Activated CD8-positive, alpha-beta memory T cell treated with anti-CD3 and anti-CD28 coated beads, Interleukin-2, amount 50 U/mL, for 1 hour (primary cell): ENCODE measurements around the gene HTR3D.
"Not testable (repeated sequence)": the region's sequence is repeated elsewhere in the genome, so short reads cannot be mapped to it uniquely, and the experiment has no call there.

ENCODE experiments used
- DNase-seq: peaks from one replicate; pipeline ENCODE4 v3.0.0-alpha.2; 2020; ENCODE audit errors: extremely low read depth

Gene HTR3D

DNA sequence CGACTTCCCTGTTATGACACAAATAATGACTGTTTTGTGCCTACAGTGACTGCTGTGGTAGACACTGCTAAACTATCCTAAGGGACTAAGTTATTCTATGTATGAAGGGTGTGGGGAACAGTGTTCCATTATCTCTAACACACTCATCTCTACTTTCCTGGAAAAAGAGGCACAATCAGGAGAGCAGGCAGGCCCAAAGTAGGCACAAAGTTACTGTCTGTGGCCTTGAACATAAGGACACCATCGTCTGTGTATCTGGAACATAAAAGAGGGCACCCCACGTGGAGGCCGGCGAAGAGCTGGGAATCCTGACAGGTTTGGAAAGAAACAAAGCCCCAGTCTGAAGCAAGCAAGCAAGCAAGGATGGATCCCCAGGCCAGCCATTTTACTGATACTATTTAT lies 15.4 kb upstream of the HTR3D start:
- no peak for DNase-seq

GRCh38 chr3:184016811-184017671 lies 14.5 kb upstream of the HTR3D start:
- no peak for DNase-seq

DNA sequence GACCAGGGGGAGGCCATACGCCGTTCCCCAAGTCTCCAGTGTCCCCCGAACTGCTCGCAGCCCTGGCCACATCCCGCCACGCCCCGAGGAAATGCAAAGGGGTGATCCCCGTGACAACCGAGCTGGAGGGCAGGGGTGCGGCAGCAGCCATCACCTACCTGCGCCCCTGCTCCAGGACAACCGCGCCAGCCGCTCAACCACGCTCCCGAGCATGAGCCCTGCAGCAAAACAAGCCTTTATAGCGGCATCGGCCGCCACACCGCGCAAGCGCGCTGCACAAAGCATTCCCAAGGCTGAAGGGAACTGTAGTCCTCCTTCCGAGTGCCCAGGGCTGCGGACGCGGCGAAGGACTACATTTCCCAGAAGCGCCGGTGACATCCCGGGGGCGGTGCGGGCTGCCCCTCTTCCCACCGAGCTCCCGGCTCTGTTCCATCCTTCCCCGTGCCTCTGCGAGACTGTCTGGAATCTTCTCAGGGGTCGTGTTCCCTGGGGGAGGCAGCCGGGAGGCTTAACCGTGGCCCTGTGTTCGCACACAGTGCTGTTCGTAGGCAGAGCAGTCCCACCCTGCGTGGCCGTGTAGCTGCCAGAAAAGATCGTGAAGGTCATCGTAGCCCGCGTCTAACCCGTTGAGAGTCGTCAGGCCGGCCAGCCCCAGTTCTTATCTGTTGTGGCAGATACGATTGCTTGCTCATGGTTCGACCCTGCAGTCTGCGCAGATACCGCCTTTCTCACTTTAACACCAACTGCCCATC lies 13.7 kb upstream of the HTR3D start, which contains the start of gene ABCC5:
Gene ABCC5, minus strand, starts transcription at position 213 of the 752 bp plus-strand sequence. CDS start 3,492 bp downstream, outside the sequence.
- peak; percentile 40 for DNase-seq

DNA sequence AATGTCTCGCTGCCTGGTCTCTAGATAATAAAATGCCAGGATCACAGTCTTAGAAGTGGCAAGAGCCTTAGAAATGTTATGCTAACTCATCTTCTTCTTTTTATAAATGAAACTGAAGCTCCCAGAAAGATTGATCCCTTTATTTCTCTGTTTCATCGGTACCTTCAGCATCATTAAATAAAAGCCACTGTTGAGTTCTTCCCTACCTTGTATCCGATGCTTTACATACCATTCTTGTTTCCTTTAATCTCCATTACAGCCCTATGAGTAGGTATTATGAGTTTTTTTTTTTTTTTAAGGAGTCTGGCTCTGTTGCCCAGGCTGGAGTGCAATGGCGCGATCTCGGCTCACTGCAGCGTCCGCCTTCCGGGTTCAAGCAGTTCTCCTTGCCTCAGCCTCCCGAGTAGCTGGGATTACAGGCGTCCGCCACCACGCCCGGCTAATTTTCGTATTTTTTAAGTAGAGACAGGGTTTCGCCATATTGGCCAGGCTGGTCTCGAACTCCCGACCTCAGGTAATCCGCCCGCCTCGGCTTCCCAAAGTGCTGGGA lies 13.0 kb upstream of the HTR3D start:
- DNase-seq = no peak

DNA sequence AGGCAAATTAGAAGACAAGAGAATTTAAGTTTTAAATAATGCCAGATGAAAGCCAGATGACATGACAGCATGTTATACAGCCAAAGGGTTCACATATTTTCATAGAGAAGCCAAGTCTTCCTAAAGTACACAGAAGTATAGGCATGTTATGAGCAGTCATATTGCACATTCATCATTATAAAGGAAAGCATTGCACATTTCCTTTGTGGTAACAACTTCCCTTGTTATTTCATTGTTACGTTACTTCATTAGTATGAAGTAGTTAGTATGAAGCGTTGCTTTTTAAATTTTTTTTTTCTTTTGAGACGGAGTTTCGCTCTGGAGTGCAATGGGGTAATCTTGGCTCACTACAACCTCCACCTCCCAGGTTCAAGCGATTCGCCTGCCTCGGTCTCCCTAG lies 9.2 kb upstream of the HTR3D start:
- DNase-seq = no peak

DNA sequence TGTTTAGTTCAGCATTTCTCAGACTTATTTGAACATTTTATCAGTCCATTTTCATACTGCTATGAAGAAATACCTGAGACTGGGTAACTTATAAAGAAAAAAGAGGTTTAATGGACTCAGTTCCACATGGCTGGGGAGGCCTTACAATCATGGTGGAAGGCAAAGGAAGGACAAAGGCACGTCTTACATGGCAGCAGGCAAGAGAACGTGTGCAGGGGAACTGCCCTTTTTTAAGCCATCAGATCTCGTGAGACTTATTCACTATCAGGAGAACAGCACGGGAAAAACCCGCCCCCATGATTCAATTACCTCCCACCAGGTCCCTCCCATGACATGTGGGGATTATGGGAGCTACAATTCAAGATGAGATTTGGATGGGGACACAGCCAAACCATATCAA lies 6.3 kb upstream of the HTR3D start:
- DNase-seq = not testable (repeated sequence)

- DNase-seq = not testable (repeated sequence)
Observed at GRCh38 chr3:184028275-184028890, 3.2 kb upstream of the HTR3D start.

- no peak for DNase-seq
Observed at GRCh38 chr3:184029443-184029842, 2.1 kb upstream of the HTR3D start.

- no peak for DNase-seq
Observed at GRCh38 chr3:184030536-184030935, 1.0 kb upstream of the HTR3D start.

GRCh38 chr3:184037816-184038215 lies 6.3 kb downstream of the HTR3D start:
- DNase-seq = no peak

DNA sequence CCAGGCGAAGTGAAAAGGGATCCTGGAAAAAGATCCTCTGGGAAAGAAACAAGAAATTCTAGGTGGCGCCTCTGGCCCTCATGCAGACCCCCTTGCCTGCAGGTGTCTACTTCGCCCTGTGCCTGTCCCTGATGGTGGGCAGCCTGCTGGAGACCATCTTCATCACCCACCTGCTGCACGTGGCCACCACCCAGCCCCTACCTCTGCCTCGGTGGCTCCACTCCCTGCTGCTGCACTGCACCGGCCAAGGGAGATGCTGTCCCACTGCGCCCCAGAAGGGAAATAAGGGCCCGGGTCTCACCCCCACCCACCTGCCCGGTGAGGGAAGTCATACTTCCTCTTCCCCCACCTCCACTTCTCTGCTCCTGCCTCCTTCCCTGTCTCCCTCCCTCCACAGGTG lies 6.8 kb downstream of the HTR3D start:
- DNase-seq = not testable (repeated sequence)

DNA sequence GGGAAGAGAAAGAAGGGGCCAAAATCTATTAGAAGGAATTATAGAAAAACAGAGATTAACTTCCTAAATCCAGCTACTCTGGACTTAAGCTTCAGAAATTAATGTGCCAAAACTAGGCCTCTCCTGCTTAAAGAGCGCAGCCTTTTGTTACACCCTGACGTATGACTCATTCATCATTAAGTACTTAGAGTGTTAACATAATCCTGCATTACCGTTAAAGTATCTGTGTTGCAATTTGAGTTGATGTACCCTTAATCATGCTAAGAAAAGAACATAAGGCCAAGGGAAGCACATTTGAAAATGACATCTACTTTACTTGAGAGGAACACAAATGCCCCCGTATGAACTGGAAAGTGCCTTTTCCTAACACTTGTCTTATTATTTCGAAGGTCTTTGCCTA lies 7.9 kb downstream of the HTR3D start:
- DNase-seq = no peak

GRCh38 chr3:184040010-184040409 lies 8.5 kb downstream of the HTR3D start:
- DNase-seq = no peak

- no peak for DNase-seq
Observed at GRCh38 chr3:184042617-184043016, 11.1 kb downstream of the HTR3D start.

- DNase-seq = no peak
Observed at GRCh38 chr3:184045995-184046394, 14.5 kb downstream of the HTR3D start.

GRCh38 chr3:184050217-184050847 lies 18.8 kb downstream of the HTR3D start:
- no peak for DNase-seq

DNA sequence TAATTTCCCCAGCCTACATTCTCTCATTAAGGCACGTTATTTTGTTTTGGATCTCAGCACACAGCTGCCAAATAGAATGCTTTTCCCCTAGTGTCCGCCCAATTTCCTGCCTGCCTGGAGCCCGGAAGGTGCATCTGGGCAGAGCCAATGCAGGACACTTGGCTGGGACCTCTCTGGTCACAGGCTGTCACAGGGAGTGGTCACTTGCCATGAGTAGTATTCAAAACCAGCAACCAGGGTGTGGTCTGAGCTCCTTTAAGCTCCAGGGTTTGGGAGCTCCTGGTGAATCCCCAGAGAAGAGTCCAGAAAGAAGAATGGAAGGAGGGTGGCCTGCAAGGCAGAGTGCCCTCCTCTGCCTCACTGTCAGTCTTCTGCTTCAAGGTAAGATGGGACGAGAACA lies 21.2 kb downstream of the HTR3D start, which contains the start of gene HTR3C:
Gene HTR3C, plus strand, starts transcription at position 281 of the 400 bp plus-strand sequence. Its CDS starts 34 bp downstream, at position 315.
- no peak for DNase-seq

DNA sequence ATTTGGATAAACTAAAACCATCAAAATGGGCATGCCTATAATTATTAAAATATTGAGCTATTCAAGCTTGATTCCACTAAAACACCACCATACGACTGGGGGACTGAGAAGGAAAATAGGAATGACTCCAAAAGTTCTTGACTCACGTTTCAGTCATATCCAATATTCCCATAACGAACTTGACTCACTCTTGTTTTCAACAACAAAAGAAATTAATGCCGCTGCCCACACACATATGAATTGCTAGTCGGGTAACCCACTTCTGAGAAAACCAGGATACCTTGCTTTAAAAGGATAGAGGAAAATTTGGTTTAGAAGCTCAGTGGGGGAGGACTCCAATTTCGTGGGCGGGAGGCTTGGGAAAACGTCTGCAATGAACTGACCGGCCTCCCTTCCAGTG lies 26.5 kb downstream of the HTR3D start:
- DNase-seq = no peak

- DNase-seq = no peak
Observed at GRCh38 chr3:184059424-184059823, 27.9 kb downstream of the HTR3D start.

DNA sequence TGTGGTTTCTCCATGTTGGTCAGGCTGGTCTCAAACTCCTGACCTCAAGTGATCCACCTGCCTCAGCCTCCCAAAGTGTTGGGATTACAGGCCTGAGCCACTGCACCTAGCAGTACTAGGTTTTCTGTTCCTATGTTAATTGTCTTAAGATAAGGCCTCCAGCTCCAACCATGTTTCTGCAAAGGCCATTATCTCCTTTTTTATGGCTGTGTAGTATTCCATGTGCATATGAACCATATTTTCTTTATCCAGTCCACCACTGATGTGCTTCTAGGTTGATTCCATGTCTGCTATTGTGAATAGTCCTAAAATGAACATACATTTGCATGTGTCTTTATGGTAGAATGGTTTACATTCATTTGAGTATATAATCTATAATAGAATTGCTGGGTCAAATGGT lies 31.1 kb downstream of the HTR3D start:
- DNase-seq = no peak

DNA sequence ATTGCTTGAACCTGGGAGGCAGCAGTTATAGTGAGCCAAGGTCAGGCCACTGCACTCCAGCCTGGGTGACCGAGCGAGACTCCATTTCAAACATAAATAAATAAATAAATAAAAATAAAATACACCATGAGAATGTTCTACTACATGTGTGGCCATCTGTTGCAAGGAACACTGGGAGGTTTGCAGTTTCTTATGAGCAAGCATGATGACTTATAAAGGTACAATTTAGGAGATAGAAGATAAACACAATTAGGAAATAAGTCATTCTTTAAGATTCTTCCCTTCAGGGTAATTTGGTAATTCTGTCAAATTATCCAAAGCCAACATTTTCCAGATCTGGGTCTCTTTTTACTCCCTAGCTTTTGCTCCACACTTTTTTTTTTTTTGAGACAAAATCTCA lies 34.7 kb downstream of the HTR3D start:
- DNase-seq = no peak
